ENCODE results near the gene MT1E.
"Not testable (repeated sequence)": the region's sequence is repeated elsewhere in the genome, so short reads cannot be mapped to it uniquely, and the experiment has no call there.

The MT1E gene

GRCh38 chr16:56662357-56663354 lies 37.1 kb downstream of the MT1E start:
- in situ Hi-C loops (cut with MboI; ENCODE audit: low pct_unique_long_range_greater_than_20kb, low sequenced_read_pairs, unreplicated experiment) = no loop called here
- no peak for TF ChIP-seq CTCF (IDR thresholded peaks at IDR 0.05; ENCODE audit: extremely low read depth, insufficient read depth, missing control alignments)
- no peak for DNase-seq (ENCODE audit: low spot score)

DNA sequence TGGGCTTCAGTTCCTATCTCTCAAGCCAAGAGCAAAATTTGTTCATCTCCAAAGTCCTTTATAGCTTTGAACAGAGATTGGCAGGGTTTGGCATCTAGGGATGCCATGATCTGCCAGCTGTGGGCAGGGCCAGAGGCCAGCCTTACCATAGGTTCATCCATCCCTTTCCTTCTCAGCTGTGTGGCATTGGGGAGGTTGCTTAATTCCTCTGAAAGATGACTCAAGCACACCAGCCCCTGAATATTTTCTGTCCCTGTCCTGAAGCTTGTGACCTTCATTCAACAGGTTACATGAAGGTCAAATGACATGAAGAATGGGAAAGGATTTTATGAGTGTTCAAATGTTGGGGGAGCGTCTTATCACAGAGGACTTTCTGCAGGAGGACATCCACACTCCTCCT lies 38.9 kb downstream of the MT1E start:
- no peak for DNase-seq (ENCODE audit: low spot score)
- in situ Hi-C loops (cut with MboI; ENCODE audit: low pct_unique_long_range_greater_than_20kb, low sequenced_read_pairs, unreplicated experiment) = no loop called here
- no peak for TF ChIP-seq CTCF (IDR thresholded peaks at IDR 0.05; ENCODE audit: extremely low read depth, insufficient read depth, missing control alignments)

GRCh38 chr16:56665286-56666261 lies 40.0 kb downstream of the MT1E start:
- DNase-seq (ENCODE audit: low spot score); in situ Hi-C loops (cut with MboI; ENCODE audit: low pct_unique_long_range_greater_than_20kb, low sequenced_read_pairs, unreplicated experiment): not testable (repeated sequence)

DNA sequence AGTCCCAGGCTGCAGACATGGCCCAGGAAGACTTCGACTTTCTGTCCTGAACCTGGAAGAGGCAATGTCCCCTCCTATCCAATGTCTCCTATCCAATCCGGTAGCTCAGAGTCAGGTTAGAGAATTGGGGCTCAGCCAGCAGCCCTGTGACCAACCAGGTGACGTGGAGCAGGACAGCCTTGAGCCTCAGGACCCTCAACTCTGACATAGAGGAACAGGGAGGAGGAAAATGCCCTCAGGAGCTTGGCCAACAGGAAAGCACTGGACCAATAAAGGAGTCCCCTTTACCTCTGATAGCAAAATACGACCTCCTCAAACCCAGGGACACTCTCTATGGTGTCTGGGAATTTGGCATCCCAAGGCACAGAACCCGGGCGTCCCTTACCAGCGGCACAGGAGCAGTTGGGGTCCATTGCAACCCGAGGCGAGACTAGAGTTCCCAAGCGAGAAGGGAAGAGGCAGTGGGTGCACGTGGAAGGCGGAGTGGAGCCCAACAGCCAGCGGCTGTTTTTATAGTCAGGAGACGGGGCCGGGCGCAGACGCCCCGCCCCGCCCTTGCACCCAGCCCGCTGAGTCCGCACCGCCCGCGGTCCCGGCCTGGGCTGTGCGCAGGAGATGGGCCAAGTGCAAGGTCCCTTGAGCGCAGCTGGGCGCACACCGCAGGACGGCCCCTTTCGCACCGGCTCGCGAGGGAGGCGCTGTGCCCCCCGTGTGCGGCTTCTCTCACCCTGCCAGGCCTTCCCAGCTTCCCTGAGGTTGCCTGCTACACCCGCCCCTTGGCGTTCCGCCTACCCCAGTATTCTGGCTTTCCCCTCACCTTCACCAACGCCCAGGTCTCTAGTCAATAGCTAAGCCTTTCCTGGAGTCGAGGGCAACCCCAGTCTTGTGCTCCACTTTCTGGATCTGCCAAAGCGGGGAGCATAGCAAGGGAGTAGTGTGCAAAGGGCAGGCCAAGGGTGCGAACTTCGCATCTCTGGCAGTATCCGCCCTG lies 42.3 kb downstream of the MT1E start, which contains the start of gene MT1G:
TSS of gene MT1G (minus strand) at position 485 of the 991 bp plus-strand sequence. CDS start at position 413, 72 bp downstream.
- no peak for DNase-seq (ENCODE audit: low spot score)
- in situ Hi-C loops (cut with MboI; ENCODE audit: low pct_unique_long_range_greater_than_20kb, low sequenced_read_pairs, unreplicated experiment) = no loop called here
- no peak for TF ChIP-seq CTCF (IDR thresholded peaks at IDR 0.05; ENCODE audit: extremely low read depth, insufficient read depth, missing control alignments)

DNA sequence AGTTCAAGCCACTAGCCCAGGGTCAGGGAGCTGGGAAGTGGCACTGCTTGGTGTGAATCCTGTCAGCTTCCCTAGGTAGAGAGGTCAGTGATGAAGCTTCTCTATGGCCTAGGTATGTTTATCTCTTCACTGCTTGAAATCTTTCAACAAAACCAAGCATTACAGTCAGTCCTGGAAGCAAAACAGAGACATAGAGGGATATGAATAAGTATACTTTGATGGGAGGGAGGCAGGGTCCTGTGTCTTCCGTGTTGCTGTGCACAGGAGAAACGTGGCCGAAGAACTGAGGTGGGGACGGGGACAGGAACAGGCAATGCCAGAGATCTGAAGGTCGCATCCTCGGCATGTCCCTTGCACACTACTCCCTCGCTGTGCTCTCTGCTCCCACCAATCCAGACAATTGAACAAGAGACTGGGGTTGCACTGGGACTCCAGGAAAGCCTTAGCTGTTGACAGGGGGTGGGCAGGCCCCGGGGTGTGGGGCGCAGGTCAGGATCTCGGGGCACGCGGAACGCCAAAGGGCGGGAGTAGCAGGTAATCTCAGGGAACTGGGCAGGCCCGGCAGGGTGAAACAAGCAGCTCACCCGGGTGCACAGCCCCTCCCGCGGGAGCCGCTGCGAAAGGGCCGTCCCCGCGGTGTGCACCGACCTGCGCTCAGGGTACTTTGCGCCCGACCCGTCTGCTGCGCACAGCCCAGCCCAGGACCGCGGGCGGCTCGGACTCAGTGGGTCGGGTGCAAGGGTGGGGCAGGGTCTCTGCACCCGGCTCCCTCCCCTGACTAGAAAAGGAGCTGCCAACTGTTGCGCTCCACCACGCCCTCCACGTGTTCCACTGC lies 43.6 kb downstream of the MT1E start, which contains the start of gene MT1H:
TSS of gene MT1H (plus strand) at position 810 of the 835 bp plus-strand sequence. CDS start 71 bp downstream, outside the sequence.
- in situ Hi-C loops (cut with MboI; ENCODE audit: low pct_unique_long_range_greater_than_20kb, low sequenced_read_pairs, unreplicated experiment) = no loop called here
- no peak for TF ChIP-seq CTCF (IDR thresholded peaks at IDR 0.05; ENCODE audit: extremely low read depth, insufficient read depth, missing control alignments)
- no peak for DNase-seq (ENCODE audit: low spot score)
